Measurements from ENCODE around the gene SLC39A3.

Gene SLC39A3

DNA sequence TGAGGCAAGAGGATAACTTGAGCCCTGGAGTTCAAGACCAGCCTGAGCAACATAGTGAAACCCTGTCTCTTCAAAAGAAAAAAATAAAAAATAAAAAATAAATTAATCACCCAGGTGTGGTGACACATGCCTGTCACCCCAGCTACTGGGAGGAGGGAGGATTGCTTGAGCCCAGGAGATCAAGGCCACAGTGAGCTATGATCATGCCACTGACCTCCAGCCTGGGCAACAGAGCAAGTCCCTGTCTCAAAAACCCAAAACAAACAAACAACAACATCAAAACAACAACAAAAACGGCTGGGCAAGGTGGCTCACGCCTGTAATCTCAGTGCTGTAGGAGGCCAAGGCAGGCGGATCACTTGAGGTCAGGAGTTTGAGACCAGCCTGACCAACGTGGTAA is 4.3 kb upstream of the SLC39A3 start:
- ATAC-seq: no peak

DNA sequence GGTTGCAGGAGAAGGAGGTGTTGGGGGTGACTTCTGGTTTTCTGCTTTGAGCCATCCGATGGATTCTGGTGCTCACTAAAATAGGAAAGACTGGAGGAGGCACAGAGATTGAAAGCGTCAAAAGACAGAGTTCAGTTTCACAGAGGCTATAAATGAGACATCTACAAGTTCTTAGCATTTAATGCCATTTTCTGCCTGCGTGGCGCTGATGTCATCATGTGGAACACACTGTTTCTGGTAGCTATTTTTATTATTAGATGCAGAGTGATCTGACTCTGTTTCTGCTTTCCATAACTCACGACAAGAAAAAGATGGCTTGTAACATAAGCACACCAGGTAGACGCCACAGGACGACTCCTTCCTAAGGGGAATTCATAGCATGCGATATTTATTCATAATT is 3.3 kb upstream of the SLC39A3 start:
- no peak for ATAC-seq

DNA sequence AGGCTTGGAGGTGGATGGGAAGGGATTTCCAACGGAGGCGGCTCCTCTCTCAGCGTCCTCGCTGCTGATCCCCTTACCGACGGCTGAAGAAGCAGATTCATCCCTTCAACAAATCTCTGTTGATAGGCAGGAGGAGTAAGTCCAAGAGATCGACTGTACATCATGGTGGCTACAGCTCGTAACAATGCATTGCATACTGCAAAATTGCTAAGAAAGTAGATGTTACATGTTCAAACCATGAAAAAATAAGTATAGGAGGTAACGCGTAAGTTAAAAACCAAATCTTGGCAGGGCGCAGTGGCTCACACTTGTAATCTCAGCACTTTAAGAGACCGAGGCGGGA is 468 bp upstream of the SLC39A3 start:
- ATAC-seq: no peak

DNA sequence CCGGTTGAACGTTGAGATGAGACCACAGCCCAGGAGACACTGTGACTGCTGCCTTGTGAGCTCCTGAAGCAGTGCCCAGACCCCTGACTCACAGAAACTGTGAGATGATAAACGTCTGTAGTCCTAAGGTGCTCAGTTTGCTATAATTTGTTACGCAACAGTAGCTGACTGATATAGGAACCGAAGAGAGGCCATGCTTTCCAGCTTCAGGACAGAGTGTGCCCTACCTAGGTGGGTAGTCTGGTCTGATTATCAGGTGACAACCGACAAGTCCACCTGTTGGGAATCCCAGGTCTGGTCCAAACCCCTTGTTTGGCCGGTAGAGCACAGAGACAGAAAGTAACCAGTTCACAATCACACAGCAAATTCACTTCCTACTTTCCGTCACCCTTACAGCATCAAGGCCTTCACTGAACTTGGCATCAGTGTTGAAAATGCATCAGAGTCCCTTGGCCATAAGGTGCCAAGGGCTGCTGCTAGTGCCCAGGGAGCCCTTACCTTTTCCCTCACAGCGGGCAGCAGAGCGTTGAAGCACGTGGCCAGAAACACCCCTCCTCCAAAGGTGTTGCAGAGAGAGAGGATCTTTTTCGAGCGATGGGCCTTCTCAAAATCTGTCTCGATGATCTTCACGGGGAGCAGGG is 3.1 kb downstream of the SLC39A3 start:
- ATAC-seq: no peak

DNA sequence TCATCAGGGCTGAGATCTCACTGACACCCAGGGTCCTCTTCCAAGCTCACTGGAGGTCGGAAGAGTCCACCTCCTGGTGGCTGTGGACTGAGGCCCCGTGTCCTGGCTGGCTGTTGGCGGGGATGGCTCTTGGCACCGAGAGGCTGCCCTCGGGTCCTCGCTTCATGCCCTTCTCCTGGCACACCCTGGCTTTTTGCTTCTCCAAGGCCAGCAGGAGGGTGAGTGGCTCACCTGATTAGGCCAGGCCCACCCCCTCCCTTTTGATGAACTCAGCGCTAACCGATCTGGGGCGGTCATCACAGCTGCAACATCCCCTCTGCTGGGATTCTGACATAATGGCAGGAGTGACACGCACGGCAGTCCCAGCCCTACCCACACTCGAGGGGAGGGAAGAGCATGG is 4.4 kb downstream of the SLC39A3 start:
- ATAC-seq: no peak

DNA sequence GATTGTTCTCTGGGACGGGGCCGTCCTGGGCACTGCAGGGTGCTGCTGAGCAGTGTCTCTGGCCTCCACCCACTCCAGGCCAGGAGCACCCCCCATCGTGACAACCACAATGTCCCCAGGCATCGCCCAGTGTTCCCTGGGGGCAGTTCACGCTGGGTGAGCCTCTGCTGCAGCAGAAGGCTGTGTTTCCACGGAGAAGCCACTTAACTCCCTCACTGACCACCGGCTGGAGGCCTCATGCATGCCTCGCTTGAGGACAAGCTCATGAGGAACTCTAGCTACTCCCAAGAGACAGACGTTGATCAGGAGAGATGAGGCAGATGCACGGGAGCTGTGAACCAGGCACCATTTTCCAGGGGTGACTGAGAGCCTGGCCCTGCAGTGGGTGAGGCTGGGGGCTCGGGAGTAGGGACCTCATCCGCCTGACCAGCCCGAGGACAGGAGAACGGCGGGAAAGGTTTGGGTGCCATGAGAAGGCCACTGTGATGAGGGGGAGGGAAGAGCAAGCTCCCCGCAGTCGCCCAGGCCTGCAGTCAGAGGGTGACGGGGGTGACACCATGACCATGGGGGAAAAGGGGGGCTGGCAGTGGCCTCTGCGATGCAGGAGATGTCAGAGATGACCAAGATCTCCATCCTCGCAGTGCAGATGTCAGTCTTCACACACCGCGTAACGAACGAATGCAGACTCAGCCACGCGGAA is 5.1 kb downstream of the SLC39A3 start:
- ATAC-seq: no peak

DNA sequence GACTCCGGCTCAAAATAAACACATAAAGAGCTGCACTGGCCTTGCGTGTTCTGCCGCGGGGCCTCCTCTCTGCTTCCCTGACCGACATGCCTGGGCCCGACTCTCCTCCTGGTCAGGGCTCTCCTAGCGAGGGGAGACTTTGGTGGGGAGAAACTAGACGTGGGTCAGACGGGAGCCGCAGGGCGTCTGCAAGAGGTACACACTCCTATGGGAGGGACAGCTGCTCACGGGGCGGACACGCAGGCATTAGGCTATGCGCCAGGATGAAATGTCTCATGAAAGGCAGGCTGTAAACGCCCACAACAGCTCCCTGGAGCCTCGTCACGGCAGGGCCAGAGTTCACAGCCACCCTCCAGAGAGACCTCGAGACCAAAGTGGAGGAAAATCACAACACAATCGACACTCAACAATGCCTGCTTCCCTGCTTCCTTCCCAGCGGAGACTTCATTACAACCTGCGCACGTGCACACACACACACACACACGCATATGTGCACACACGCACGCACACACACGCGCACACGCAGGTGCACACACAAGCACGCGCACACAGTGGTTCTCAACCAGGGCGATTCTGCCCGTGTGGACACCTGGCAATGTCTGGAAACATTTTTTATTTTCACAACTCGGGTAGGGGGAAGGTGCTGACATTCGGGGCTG is 5.8 kb downstream of the SLC39A3 start:
- ATAC-seq: no peak

DNA sequence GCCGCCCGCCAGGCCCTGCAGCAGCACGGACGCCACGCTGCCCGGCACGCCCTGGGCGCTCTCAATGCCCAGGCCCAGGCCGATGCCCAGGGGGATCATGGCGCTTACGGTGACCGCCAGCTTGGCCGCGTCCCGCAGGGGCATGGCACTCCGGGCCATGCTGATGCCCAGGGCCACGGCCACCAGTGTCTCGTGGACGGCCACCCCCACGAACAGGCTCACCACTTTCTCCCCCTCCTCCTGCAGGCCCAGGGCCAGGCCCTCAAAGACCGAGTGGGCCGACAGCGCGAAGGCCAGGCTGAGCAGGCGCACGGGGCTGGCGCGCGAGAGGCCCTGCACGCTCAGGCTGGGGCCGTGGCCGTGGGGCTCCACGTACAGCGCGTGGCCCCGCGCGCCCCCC is 6.9 kb downstream of the SLC39A3 start:
- no peak for ATAC-seq

DNA sequence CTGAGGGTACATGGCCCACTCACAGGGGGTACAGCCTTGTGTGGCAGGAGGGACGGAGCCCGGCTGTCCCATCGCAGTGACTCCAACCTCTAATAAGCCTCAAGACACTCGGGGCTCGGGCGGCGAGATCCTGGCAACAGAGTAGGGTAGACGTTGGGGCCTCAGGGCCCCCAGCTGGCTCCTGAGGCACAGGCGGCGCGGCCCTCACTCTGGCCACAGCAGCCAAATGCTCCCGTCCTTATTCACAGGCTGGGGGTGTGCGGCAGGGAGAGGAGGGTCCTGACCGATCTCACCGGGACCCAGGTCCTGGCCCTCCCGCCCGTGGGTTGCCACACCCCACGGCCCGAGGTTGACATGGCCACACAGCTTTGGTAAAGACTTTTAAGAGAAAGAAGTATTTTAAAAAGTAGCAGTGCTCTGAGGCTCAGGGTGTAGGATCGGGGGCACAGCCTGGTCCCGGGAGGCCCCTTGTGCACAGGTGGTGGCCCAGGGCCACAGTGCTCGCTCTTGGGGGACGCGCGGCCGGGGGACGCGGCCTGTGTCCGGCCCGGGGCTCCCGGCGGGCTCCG is 7.6 kb downstream of the SLC39A3 start:
- no peak for ATAC-seq

DNA sequence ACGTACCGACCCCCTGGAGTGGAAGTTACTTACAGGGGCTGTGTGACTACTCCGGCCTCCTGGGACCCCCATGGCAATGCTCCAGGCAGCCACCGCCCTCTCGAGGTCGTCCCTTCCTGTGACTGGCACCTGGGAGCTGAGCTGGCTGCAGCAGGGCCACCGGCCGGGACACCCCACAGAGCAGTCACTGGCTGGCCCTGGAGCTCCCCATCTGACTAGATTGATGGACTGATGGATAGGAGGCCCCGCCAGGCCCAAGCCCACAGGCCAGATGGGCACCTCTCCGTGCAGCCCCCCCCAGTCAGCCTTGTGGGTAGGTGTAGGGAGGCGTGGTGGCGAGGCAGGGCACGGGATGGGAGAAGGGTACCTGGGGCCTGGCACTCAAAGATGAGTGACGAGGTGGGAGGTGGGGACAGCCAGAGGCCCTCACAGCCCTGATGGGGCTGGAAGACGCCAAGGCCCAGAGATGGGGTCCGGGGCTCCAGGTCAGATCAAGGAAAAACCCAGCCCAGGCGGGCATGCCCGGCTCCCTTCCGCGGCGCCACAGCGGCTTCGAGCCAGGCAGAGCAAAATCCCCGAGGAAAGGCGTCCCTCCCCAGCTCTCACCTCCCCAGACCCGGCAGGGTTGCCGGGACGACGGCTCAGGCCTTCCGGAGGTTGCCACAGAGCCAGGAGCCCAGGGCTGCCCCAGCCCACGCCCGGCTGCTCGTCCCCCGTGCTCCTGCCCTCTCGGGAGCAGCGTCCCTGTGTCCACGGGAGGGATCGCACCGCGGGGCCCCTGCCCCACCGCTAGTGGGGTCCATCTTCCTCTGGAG is 8.4 kb downstream of the SLC39A3 start:
- no peak for ATAC-seq

DNA sequence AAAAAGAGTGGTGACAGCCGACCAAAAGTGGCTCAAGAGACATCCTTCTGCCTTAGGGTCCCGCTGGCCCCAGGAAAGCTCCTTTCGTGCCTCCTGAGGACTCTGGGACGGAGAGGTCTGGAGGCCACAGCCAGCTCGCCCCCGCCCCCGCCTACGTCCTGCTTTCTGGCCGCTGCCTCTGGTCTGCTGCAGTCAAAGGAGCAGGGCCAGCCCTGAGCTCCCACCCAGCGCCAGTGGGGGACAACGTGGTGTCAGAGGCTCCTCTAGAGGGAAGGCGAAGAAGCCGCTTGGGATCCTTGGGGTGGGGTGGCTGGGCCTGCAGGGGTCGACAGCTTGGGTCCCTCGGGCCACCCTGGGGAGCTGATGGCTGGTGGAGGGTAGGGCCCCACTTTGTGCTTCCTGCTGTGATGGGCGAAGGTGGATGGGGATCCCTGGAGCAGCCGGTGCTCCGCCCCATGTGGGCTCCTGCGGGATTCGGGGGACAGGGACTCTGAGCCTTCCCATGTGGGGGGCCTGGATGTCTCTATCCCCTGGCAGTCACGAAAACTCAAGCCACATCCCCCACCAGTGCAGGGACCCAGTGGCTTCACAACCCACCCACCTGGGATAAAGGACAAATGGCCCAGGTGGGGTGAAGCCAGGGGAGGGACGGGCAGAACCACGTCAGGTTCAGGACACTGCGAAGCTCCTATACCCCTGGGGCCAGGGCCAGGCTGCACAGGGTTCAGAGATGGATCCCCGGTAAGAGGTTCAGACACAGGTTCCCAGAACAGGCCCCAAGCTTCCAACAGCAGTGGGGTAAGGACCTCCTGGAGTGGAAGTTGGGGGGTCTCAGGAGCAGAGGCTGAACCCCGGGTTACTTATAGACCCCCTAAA is 9.6 kb downstream of the SLC39A3 start:
- no peak for ATAC-seq

DNA sequence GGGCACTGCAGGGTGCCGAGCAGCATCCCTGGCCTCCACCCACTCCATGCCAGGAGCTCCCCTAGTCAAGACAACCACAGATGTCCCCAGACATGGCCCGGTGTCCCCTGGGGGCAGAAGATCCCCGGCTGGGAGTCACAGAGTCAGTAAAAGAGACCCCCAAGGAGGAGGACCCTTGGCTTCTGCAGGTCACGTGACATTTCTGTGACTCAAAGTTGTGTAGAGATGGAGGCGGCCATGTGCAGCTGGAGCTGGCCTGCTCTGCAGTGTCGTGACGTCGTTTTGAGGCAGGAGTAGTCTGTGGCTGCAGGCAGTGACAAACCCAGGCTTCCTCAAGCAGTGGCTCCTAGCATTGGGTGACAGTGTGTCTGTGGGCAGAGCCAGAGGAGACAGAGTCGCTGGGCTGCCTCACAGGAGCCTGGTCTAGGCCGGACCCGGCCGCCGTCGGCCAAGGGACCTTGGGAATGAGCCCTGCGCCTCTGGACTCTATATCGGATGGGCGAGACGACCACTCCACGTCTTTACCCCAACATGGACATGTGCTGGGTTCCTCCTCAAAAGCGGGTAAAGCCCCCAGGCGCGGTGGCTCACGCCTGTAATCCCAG is 10.9 kb downstream of the SLC39A3 start:
- no peak for ATAC-seq

DNA sequence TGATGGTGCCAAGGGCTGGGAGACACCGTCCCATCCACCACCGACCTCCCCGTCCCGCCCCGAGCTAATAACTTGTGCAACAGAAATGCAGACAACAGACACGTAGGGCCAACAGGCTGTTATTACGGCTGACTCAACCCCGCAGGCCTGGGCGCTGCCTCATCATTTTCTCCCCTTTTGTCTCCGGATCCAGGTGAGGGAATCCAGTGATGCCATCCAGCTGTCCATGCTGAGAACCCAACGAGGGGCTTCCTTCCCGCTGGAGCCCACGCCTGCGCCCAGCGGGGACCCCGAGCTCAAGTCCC is 12.2 kb downstream of the SLC39A3 start:
- no peak for ATAC-seq

DNA sequence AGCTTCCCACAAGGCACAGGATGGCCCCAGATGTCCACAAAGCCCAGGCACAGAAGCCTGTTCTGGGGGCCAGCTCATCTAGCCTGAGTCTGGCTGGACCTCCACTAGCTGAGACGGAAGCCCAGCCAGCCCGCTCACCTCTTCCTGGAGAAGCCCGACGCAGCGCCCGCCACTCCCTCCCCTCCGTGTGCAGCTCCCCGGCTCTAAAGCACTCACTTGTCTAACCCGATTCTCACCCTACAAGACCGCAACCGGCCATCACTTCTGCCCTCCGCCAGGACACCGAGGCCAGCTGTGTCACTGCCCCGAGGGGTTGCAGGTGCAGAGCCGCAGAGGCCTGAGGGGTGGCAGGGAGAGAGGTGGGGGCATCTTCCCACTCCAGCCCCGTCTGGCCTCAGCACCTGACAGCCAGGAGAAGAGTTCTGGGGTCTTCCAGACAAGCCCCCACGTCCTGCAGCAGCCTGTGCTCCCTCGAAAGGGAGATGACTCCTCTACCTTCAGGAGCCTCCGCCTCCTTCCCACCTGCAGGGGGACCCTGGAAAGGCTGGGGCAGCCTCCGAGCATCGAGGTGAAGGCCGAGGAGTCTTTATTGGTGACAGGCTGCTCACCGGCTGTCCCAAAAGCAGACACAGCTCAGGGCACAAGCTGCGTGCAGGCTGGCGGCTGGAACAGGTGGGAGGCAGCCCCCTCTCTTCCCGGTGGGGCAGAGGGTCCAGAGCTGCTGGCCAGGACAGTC is 12.7 kb downstream of the SLC39A3 start:
- ATAC-seq: no peak

DNA sequence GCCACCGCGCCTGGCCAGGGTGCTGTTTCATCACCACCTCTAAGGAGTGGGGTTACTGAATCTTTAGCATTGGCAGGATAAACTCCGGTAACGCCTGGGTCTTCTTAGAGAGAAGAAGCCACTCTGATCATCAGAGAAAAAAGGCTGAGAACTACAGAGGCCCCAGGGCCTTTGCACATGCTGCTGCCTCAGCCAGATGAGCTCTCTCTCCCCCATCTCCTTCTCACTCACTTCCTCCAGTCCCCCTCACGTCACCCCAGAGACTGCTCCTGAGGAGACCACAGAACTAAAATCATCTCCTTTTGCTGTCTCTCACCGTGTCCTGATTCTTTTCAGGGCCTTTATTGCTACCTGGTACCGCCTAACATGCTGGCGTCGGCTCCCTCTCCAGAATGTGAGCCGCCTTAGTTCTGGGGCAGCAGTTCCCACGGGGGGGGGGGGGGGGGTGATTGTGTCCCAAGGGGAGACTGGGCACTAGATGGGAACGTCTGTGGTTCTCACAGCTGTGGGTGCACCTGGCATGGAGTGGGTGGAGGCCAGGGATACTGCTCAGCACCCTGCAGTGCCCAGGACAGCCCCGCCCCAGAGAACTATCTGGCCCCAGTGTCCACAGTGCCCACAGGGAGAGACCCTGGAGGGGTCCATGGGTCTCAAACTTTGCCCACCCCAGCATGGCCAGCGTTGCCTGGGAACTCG is 13.5 kb downstream of the SLC39A3 start:
- ATAC-seq: no peak

DNA sequence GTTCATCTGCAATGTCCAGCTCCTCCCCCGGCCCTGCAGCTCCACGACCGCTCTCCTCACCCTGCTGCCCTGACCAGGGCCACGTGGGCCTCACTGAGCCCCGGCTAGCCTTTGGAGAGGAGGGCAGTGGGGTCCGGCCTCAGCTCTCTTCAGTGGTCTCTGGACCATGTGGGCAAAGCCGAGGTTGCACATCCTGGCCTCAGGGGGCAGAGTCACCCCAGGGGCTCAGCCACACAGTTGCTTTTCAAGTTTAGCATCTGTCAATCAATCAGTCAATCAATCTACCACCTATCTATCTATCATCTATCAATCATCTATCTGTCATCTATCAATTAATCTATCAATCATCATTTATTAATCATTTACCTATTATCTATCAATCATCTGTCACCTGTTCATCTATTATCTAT is 15.7 kb downstream of the SLC39A3 start:
- no peak for ATAC-seq

DNA sequence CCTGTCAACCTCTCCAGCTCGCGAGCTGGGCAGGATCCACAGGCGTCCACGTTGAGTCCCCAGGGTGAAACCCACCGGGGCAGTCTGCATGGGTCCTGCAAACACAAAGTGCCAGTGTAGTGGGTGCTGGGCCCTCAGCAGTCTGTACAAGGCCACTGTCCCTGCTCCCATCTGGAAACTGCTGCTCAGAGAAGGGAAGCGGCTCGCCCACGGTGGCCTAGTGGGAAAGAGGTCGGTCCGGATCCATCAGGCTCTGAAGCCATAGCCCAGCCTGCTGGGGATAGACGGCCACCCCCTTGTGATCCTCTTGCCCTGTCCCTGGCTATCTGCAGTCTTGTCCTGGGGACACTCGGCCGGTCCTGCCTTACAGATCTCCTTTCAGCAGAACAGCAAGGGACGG is 16.1 kb downstream of the SLC39A3 start:
- ATAC-seq: no peak

DNA sequence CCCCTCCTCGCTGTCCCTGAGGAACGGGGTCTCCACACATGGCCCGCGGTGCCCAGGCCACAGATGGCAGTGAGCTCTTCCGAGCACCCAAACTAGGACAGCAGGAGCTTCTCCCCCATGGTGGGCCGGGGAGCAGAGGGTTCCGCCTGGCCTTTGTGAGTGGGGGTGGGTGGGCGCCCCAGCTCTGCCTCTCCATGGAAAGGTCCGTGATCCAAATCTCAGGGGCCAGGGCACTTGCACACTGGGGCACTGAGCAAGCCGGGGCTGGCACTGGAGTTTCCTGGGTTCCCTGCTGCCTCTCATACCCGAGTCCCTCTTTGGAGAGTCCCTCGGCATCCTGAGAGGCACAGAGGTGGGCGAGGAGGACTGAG is 16.5 kb downstream of the SLC39A3 start:
- ATAC-seq: no peak

DNA sequence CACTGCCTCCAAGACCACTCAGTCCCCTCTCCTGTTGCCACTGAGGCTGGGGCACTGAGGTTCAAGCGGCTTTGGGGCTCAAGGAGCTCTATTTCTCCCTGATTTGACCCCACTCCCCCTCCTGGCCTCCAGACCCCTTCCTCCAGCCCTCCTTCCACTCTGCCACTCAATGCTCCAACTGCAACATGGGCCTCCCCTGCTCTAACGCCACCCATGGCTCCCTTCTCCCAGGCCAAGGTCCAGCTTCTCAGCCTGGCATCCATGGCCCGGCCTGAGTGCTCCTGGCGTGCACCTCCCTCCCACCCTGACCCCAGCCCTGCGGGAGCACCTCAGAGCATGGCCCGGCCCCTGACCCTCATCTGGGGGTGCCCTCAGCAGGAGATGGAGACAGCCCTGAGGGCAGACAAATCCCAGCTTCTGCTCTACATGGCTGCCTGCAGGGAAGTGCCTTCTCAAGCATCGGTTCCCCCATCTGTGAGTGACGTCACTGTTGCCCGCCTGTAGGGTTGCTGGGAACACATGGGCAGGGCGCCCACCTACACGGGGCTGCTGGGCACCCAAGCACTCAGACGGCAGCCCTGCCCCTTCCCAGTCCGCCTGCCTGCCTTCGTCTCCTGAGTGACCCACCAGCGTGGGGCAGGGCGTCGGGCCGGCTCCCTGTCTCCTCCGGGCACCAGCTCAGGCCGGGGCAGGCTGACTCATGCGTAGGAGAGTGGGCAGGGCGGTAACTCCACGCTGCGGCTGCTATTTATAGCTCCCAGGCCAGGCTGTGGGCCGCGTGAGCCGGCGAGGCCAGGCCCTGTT is 17.1 kb downstream of the SLC39A3 start:
- ATAC-seq: no peak
